Measurements from ENCODE around the gene CRYM. TPM values are rescaled to one million over a fixed set of nuclear protein-coding genes. Genes with fewer than 3 reads are reported as not detected.
"Not testable (repeated sequence)": the region's sequence is repeated elsewhere in the genome, so short reads cannot be mapped to it uniquely, and the experiment has no call there.

CRYM gene
- total and polyA plus RNA-seq, 4 donors: 4.0 to 22.2 (median 6.0) TPM

- DNase-seq (ENCODE audit: low read depth in 4 of 6, low spot score in 6 of 6): no peak
- no peak overlapping the region for H3K4me3 ChIP-seq (ENCODE audit: low read depth, low read length)
- H3K9me3 ChIP-seq (ENCODE audit: control insufficient read depth, insufficient read depth, low read length): no peaks in the 10 kb centered on the region
- H3K27me3 ChIP-seq (ENCODE audit: control insufficient read depth, insufficient read depth, low read length): no peaks in the 10 kb centered on the region
- no peak overlapping the region for H3K27ac ChIP-seq (ENCODE audit: low read depth, low read length)
- 89% methylated on average over 1 of the region's 3 CpGs for WGBS (ENCODE audit: insufficient coverage)
- no peaks in the 10 kb centered on the region for H3K36me3 ChIP-seq (ENCODE audit: control insufficient read depth, insufficient read depth, low read length)
- H3K4me1 ChIP-seq (ENCODE audit: control insufficient read depth, insufficient read depth, low read length): no peaks in the 10 kb centered on the region
Observed at GRCh38 chr16:21253470-21253869, 24.6 kb downstream of the CRYM start.

- no peaks in the 10 kb centered on the region for H3K4me1 ChIP-seq (ENCODE audit: control insufficient read depth, insufficient read depth, low read length)
- WGBS (ENCODE audit: insufficient coverage): 92% methylated on average over 11 of the region's 15 CpGs
Observed at GRCh38 chr16:21250072-21250923, 27.8 kb downstream of the CRYM start.

GRCh38 chr16:21248179-21248578 lies 29.9 kb downstream of the CRYM start:
- WGBS (ENCODE audit: insufficient coverage): no CpG with 5 or more reads among the region's 4 CpGs

More at GRCh38 chr16:21250072-21250923, 27.8 kb downstream of the CRYM start:
- no peaks in the 10 kb centered on the region for H3K36me3 ChIP-seq (ENCODE audit: control insufficient read depth, insufficient read depth, low read length)
- H3K27ac ChIP-seq (ENCODE audit: low read depth, low read length): no peak overlapping the region
- no peak overlapping the region for H3K4me3 ChIP-seq (ENCODE audit: low read depth, low read length)
- no peaks in the 10 kb centered on the region for H3K27me3 ChIP-seq (ENCODE audit: control insufficient read depth, insufficient read depth, low read length)
- DNase-seq (ENCODE audit: low read depth in 4 of 6, low spot score in 6 of 6): no peak
- H3K9me3 ChIP-seq (ENCODE audit: control insufficient read depth, insufficient read depth, low read length): no peaks in the 10 kb centered on the region

GRCh38 chr16:21244518-21245215 lies 33.4 kb downstream of the CRYM start:
- Histone ChIP-seq H3K36me3 (ENCODE audit: control insufficient read depth, insufficient read depth, low read length) (no peaks in the 10 kb centered on the region), H3K9me3 (ENCODE audit: control insufficient read depth, insufficient read depth, low read length) (no peaks in the 10 kb centered on the region), H3K27me3 (ENCODE audit: control insufficient read depth, insufficient read depth, low read length) (no peaks in the 10 kb centered on the region), H3K4me3 (ENCODE audit: low read depth, low read length) (no peak overlapping the region), H3K4me1 (ENCODE audit: control insufficient read depth, insufficient read depth, low read length) (no peaks in the 10 kb centered on the region), H3K27ac (ENCODE audit: low read depth, low read length) (no peak overlapping the region)
- peak in 1 of 6 donors; percentile 83 for DNase-seq (ENCODE audit: low read depth in 4 of 6, low spot score in 6 of 6)
- 100% methylated on average over 1 of the region's 7 CpGs for WGBS (ENCODE audit: insufficient coverage)

More at GRCh38 chr16:21248179-21248578, 29.9 kb downstream of the CRYM start:
- not testable (repeated sequence) for H3K9me3 ChIP-seq (ENCODE audit: control insufficient read depth, insufficient read depth, low read length); H3K4me1 ChIP-seq (ENCODE audit: control insufficient read depth, insufficient read depth, low read length); H3K27ac ChIP-seq (ENCODE audit: low read depth, low read length); DNase-seq (ENCODE audit: low read depth in 4 of 6, low spot score in 6 of 6); H3K4me3 ChIP-seq (ENCODE audit: low read depth, low read length); H3K27me3 ChIP-seq (ENCODE audit: control insufficient read depth, insufficient read depth, low read length); H3K36me3 ChIP-seq (ENCODE audit: control insufficient read depth, insufficient read depth, low read length)

GRCh38 chr16:21242756-21243155 lies 35.3 kb downstream of the CRYM start:
- Histone ChIP-seq H3K4me1 (ENCODE audit: control insufficient read depth, insufficient read depth, low read length) (no peaks in the 10 kb centered on the region), H3K4me3 (ENCODE audit: low read depth, low read length) (no peak overlapping the region), H3K27me3 (ENCODE audit: control insufficient read depth, insufficient read depth, low read length) (no peaks in the 10 kb centered on the region), H3K9me3 (ENCODE audit: control insufficient read depth, insufficient read depth, low read length) (no peaks in the 10 kb centered on the region), H3K27ac (ENCODE audit: low read depth, low read length) (no peak overlapping the region), H3K36me3 (ENCODE audit: control insufficient read depth, insufficient read depth, low read length) (no peaks in the 10 kb centered on the region)
- no CpG with 5 or more reads among the region's 2 CpGs for WGBS (ENCODE audit: insufficient coverage)
- peak in 1 of 6 donors; percentile 42 for DNase-seq (ENCODE audit: low read depth in 4 of 6, low spot score in 6 of 6)

GRCh38 chr16:21239646-21240045 lies 38.4 kb downstream of the CRYM start:
- no peak for DNase-seq (ENCODE audit: low read depth in 4 of 6, low spot score in 6 of 6)
- no CpG with 5 or more reads among the region's 4 CpGs for WGBS (ENCODE audit: insufficient coverage)
- no peak overlapping the region for H3K4me3 ChIP-seq (ENCODE audit: low read depth, low read length)
- no peak overlapping the region for H3K27ac ChIP-seq (ENCODE audit: low read depth, low read length)
- H3K27me3 ChIP-seq (ENCODE audit: control insufficient read depth, insufficient read depth, low read length): no peaks in the 10 kb centered on the region
- no peaks in the 10 kb centered on the region for H3K4me1 ChIP-seq (ENCODE audit: control insufficient read depth, insufficient read depth, low read length)
- H3K9me3 ChIP-seq (ENCODE audit: control insufficient read depth, insufficient read depth, low read length): no peaks in the 10 kb centered on the region
- no peaks in the 10 kb centered on the region for H3K36me3 ChIP-seq (ENCODE audit: control insufficient read depth, insufficient read depth, low read length)

GRCh38 chr16:21236831-21237230 lies 41.3 kb downstream of the CRYM start:
- no peak for DNase-seq (ENCODE audit: low read depth in 4 of 6, low spot score in 6 of 6)
- Histone ChIP-seq H3K36me3 (ENCODE audit: control insufficient read depth, insufficient read depth, low read length) (no peaks in the 10 kb centered on the region), H3K9me3 (ENCODE audit: control insufficient read depth, insufficient read depth, low read length) (no peaks in the 10 kb centered on the region), H3K27me3 (ENCODE audit: control insufficient read depth, insufficient read depth, low read length) (no peaks in the 10 kb centered on the region), H3K4me3 (ENCODE audit: low read depth, low read length) (no peak overlapping the region), H3K4me1 (ENCODE audit: control insufficient read depth, insufficient read depth, low read length) (no peaks in the 10 kb centered on the region), H3K27ac (ENCODE audit: low read depth, low read length) (no peak overlapping the region)
- WGBS (ENCODE audit: insufficient coverage): 66% methylated on average over 2 of the region's 5 CpGs

- WGBS (ENCODE audit: insufficient coverage): 94% methylated on average over 3 of the region's 3 CpGs
- Histone ChIP-seq H3K9me3 (ENCODE audit: control insufficient read depth, insufficient read depth, low read length) (no peaks in the 10 kb centered on the region), H3K36me3 (ENCODE audit: control insufficient read depth, insufficient read depth, low read length) (no peaks in the 10 kb centered on the region), H3K4me3 (ENCODE audit: low read depth, low read length) (no peak overlapping the region), H3K27ac (ENCODE audit: low read depth, low read length) (no peak overlapping the region), H3K4me1 (ENCODE audit: control insufficient read depth, insufficient read depth, low read length) (no peaks in the 10 kb centered on the region), H3K27me3 (ENCODE audit: control insufficient read depth, insufficient read depth, low read length) (no peaks in the 10 kb centered on the region)
- no peak for DNase-seq (ENCODE audit: low read depth in 4 of 6, low spot score in 6 of 6)
Observed at GRCh38 chr16:21235199-21235585, 42.9 kb downstream of the CRYM start.

GRCh38 chr16:21233521-21234150 lies 44.5 kb downstream of the CRYM start, which contains the start of gene ANKS4B:
Gene ANKS4B (plus strand): TSS chr16:21233699. CDS start chr16:21233738, 39 bp downstream.
- no peaks in the 10 kb centered on the region for H3K36me3 ChIP-seq (ENCODE audit: control insufficient read depth, insufficient read depth, low read length)
- no peaks in the 10 kb centered on the region for H3K4me1 ChIP-seq (ENCODE audit: control insufficient read depth, insufficient read depth, low read length)
- WGBS (ENCODE audit: insufficient coverage): 90% methylated on average over 8 of the region's 11 CpGs
- H3K27me3 ChIP-seq (ENCODE audit: control insufficient read depth, insufficient read depth, low read length): no peaks in the 10 kb centered on the region
- no peak within 1 kb of the TSS for H3K4me3 ChIP-seq (ENCODE audit: low read depth, low read length)
- no peak for DNase-seq (ENCODE audit: low read depth in 4 of 6, low spot score in 6 of 6)
- no peaks in the 10 kb centered on the region for H3K9me3 ChIP-seq (ENCODE audit: control insufficient read depth, insufficient read depth, low read length)
- H3K27ac ChIP-seq (ENCODE audit: low read depth, low read length): no peak within 1 kb of the TSS

All from spinal cord (tissue), 10 donors.